ENCODE measurements around the gene FKBP6. TPM values are rescaled to one million over a fixed set of nuclear protein-coding genes. Genes with fewer than 3 reads are reported as not detected.
"Not testable (repeated sequence)": the region's sequence is repeated elsewhere in the genome, so short reads cannot be mapped to it uniquely, and the experiment has no call there.

Gene FKBP6
- total and polyA plus RNA-seq, 2 donors = not detected

DNA sequence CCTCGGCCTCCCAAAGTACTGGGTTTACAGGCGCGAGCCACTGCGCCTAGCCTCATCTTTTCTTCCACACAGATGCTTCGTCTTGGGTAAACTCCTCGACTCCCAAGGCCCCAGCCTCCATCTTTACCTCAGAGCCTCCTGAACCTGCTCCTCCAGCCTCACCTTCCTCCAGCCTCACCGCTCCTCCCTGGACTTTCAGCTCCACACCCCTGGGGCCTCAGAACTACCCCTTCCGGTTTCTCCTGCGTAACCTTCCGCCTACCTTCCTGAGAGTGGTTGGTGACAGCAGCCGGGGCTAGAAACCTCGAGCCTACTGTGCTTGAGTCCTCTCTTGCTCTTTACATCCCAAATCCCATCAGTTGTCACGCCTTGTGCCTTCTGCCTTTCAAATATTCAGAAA lies 45.8 kb downstream of the FKBP6 start:
- Histone ChIP-seq H3K4me1 (ENCODE audit: insufficient read depth) (no peaks in the 10 kb centered on the region), H3K4me3 (ENCODE audit: low read depth, low read length) (no peak overlapping the region), H3K36me3 (ENCODE audit: insufficient read depth) (no peaks in the 10 kb centered on the region), H3K27ac (ENCODE audit: low read depth) (no peak overlapping the region)
- no peak for DNase-seq (ENCODE audit: extremely low spot score)
- 85% methylated on average over 13 of the region's 13 CpGs for WGBS

DNA sequence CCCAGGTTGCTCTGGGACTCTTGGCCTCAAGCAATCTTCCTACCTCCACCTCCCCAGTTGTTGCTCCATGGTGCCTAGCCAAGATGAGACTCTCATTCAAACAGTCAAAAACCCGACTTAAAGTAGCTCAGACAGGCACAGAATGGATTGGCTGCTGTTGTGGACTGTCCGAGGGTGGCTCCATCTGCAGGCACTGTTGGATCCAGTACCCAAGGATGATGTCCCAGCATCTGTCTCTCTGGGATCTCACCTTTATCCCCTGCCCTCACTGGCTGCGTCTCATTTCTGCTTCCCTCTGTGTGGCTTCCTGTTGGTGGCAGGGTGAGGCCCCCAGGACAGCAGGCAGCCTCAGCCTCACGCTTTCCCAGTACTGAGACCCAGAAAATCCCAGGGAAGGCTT lies 48.3 kb downstream of the FKBP6 start:
- DNase-seq (ENCODE audit: extremely low spot score); H3K36me3 ChIP-seq (ENCODE audit: insufficient read depth); H3K4me1 ChIP-seq (ENCODE audit: insufficient read depth); H3K27ac ChIP-seq (ENCODE audit: low read depth); H3K4me3 ChIP-seq (ENCODE audit: low read depth, low read length): not testable (repeated sequence)
- 76% methylated on average over 4 of the region's 4 CpGs for WGBS

DNA sequence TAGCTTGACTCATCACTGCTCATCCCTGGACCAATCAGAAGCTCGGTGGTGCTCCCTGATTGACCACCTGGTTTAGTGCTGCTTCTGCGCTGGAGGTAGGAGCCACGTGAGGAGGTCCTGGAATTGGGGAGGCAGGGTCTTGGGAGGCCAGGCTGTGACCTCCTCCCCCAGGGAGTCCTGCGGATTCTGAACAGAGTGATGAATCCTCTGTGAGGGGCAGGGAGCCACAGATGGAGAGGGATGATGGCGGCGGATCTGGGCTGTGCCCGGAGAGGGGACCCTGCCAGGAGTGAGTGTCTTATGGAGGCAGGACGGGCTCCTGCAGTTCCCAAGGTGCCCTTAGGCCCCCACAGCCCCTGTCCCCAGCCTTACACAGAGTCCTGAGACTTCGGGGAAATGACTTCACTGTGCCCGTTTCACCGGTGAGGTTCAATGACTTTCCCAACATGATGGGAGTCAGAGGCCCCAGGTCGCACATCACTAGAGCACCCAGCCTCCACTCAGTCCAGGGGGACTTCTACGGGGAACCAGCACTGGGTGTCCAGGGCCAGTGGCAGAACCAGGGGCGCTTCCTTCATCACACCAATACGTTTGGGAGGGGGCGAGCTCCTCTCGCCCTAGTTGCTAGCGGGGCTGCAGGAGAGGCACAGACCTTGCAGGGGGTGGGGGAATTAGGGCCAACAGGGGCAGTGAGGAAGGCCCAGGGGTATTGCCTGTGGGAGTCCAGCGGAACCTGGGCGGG lies 48.9 kb downstream of the FKBP6 start:
- WGBS = 81% methylated on average over 20 of the region's 20 CpGs
- no peak overlapping the region for H3K4me3 ChIP-seq (ENCODE audit: low read depth, low read length)
- H3K36me3 ChIP-seq (ENCODE audit: insufficient read depth) = no peaks in the 10 kb centered on the region
- no peak for DNase-seq (ENCODE audit: extremely low spot score)
- H3K4me1 ChIP-seq (ENCODE audit: insufficient read depth) = no peaks in the 10 kb centered on the region
- no peak overlapping the region for H3K27ac ChIP-seq (ENCODE audit: low read depth)

DNA sequence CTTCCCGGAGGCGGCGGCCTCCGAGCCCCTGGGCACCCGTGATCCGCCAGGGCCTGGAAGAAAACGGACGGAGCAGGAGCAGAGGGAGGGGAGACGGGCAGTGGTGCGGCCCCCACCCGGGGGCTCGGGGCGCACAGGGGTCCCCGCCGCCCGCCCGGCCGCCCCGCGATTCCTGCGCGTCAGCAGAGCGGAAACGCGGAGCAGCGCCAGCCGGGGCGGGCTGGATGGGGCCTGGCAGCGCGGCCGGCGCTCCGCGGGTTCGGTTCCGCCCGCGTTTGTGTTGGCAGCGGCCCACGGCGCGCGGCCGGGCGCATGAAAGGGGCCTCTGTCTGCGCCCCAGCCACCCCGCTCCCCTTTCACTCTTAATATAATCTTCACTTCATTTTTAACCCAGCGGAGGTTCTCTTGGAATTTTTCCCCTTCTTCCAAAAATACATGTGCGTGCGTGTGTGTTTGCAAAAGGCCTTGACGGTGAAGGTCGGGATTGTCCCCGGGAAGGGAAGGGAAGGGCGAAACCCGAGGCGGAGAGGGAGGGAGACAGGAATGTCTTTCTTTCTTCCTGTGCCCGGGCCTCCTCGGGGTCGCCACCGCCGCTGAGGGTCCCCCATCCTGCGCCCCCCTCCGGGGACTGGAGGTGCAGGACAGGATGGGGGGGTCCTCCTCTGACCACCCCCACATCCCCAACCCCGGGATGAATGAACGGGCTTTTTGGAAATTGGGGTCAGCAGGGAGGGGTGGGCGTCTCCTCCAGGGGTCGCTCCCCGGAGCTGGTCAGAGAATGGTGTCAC lies 49.6 kb downstream of the FKBP6 start:
- not testable (repeated sequence) for H3K4me1 ChIP-seq (ENCODE audit: insufficient read depth); DNase-seq (ENCODE audit: extremely low spot score); H3K27ac ChIP-seq (ENCODE audit: low read depth); H3K36me3 ChIP-seq (ENCODE audit: insufficient read depth); H3K4me3 ChIP-seq (ENCODE audit: low read depth, low read length)
- 5% methylated on average over 65 of the region's 68 CpGs for WGBS

DNA sequence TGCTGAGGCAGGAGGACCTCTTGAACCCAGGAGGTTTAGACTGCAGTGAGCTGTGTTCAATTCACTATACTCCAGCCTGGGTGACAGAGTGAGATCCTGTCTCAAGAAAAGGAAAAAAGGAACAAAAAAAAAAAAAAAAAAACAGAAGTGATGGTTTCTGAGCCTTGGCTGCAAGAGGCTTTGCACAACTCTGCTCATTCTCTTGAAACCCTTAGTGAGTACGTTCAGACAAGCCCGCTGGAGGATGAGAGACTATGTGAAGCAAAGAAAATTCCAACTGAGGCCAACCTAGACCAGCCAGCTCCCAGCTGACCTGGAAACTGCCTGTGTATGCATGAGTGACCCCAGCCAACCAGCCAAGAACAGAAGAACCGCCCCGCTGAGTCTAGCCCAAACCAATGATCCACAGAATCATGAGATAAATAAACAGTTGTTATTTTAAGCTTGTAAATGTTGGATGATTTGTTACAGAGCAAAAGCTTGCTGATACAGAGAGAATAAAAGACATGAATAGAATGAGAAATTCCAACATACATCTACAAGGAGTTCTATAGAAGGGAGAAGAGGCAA lies 55.1 kb downstream of the FKBP6 start:
- 87% methylated on average over 4 of the region's 4 CpGs for WGBS
- H3K36me3 ChIP-seq (ENCODE audit: insufficient read depth) = no peaks in the 10 kb centered on the region
- no peaks in the 10 kb centered on the region for H3K4me1 ChIP-seq (ENCODE audit: insufficient read depth)
- H3K4me3 ChIP-seq (ENCODE audit: low read depth, low read length) = no peak overlapping the region
- H3K27ac ChIP-seq (ENCODE audit: low read depth) = no peak overlapping the region
- DNase-seq (ENCODE audit: extremely low spot score) = no peak

DNA sequence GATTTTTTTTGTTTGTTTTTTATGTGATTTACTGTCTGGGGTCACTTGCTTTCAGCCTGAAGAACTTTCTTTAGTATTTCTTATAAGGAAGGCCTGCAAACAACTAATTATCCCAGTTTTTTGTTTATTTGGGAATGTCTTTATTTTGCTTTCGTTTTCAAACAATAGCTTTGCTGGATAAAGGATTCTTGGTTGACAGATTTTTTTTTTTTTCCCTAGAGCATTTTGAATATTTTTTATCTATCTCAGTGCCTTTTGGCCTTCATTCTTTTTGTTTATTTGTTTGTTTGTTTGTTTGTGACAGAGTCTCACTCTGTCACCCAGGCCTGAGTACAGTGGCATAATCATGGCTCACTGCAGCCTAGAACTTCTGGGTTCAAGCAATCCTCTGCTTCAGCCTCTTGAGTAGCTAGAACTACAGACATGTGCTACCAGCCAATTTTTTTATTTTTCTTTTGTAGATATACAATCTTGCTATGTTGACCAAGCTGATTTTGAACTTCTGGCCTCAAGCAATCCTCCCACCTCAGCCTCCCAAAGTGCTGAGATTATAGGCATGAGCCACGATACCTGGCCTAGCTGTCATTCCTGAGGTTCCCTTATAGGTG lies 59.4 kb downstream of the FKBP6 start:
- Histone ChIP-seq H3K4me1 (ENCODE audit: insufficient read depth) (no peaks in the 10 kb centered on the region), H3K36me3 (ENCODE audit: insufficient read depth) (no peaks in the 10 kb centered on the region), H3K27ac (ENCODE audit: low read depth) (no peak overlapping the region), H3K4me3 (ENCODE audit: low read depth, low read length) (no peak overlapping the region)
- DNase-seq (ENCODE audit: extremely low spot score) = no peak
- WGBS = 66% methylated on average over 2 of the region's 2 CpGs

DNA sequence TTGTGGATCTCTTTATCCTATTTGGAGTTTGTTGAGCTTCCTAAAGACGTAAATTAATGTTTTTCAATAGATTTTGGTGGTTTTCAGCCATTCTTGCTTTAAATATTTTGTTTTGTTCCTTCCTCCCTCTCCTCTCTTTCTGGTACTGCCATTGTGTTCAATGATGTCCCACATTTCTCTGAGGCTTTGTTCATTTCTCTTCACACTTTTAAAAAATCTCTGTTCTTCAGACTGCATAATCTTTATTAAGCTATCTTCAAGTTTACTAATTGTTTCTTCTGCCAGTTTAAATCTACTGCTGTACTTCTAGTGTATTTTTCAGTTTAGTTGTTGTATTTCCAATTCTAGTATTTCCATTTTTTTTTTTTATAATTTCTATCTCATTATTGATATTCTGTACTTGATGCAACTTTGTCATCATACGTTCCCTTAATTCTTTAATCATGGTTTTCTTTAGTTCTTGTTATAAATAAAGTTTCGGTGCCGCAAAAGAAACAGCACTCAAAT lies 60.0 kb downstream of the FKBP6 start:
- H3K4me3 ChIP-seq (ENCODE audit: low read depth, low read length) = no peak overlapping the region
- no peak for DNase-seq (ENCODE audit: extremely low spot score)
- H3K36me3 ChIP-seq (ENCODE audit: insufficient read depth) = no peaks in the 10 kb centered on the region
- WGBS = 91% methylated on average over 4 of the region's 4 CpGs
- no peak overlapping the region for H3K27ac ChIP-seq (ENCODE audit: low read depth)
- no peaks in the 10 kb centered on the region for H3K4me1 ChIP-seq (ENCODE audit: insufficient read depth)

DNA sequence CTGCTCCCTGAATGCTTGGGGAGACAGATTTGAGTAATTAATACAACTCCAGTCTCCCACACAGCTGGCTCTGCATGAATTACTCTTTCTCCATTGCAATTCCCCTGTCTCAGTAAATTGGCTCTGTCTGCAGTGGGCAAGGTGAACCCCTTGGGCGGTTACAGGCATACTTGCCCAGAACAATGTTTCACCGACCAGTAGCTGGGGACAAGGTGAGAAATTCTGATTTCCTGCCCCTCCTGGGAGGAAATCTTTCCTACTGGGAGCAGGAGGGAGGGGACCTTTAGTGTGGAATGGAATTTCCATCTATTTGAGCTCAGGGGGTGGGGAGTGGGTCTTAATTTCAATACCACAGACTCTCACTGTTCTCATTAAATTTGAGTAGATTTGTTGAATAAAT lies 63.4 kb downstream of the FKBP6 start:
- no peaks in the 10 kb centered on the region for H3K36me3 ChIP-seq (ENCODE audit: insufficient read depth)
- WGBS = 45% methylated on average over 2 of the region's 2 CpGs

DNA sequence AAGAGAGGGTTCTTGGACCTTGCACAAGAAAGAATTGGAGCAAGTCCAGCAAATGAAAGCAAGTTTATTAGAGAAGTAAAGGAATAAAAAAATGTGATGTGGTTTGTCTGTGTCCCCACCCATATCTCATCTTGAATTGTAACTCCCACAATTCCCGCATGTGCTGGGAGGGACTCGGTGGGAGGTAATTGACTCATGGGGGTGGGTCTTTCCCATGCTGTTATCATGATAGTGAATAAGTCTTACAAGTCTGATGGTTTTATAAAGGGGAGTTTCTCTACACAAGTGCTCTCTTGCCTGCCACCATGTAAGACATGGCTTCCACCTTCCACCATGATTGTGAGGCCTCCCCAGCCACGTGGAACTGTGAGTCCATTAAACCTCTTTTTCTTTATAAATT lies 66.5 kb downstream of the FKBP6 start:
- no peak overlapping the region for H3K4me3 ChIP-seq (ENCODE audit: low read depth, low read length)
- H3K36me3 ChIP-seq (ENCODE audit: insufficient read depth) = no peaks in the 10 kb centered on the region
- H3K4me1 ChIP-seq (ENCODE audit: insufficient read depth) = no peaks in the 10 kb centered on the region
- H3K27ac ChIP-seq (ENCODE audit: low read depth) = no peak overlapping the region
- DNase-seq (ENCODE audit: extremely low spot score) = no peak
- 48% methylated on average over 3 of the region's 3 CpGs for WGBS

More for the DNA sequence above, 63.4 kb downstream of the FKBP6 start:
- Histone ChIP-seq H3K4me3 (ENCODE audit: low read depth, low read length) (no peak overlapping the region), H3K4me1 (ENCODE audit: insufficient read depth) (no peaks in the 10 kb centered on the region), H3K27ac (ENCODE audit: low read depth) (no peak overlapping the region)
- no peak for DNase-seq (ENCODE audit: extremely low spot score)

DNA sequence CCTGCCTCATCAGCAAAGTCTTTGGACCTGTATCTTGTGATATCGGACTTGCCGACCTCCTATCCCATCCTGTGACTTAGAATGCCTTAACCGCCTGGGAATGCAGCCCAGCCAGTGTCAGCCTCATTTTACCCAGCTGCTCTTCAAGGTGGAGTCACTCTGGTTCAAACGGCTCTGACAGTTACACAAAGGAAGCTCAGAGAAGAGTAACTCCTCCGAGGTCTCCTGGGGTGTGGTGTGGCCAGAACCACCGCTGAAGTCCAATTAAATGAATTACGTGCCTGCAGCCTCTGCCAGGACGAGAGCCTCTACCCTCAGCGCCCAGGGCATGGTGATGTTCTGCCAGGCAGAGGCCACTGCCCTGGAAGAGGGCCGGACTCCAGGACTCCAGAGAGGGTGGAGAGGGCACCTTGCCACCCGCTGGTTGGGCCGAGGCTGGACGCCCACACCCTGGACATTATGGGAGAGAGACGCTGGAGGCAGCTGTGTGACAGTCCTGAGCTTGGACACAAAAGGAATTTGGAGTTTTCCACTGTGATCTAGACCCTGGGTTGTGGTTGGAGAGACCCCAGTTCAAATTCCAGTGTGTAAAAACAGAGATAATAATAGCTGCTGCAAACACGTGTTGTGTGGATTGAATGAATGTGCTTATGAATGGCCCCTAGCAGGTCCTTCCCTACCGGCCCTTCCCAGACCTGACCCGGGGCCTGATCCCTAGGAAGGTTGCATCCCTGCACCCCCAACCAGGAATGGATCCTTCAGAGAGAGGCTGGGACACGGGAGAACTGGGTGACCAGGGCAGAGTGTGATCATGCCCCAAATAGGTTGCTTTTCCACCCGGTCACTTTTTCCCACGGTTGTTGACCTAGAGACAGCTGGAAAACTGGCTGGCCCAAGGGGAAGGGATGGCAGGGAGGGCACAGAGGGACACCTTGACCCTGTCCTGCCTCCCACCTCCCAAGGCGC lies 67.9 kb downstream of the FKBP6 start:
- 76% methylated on average over 21 of the region's 21 CpGs for WGBS
- Histone ChIP-seq H3K36me3 (ENCODE audit: insufficient read depth) (no peaks in the 10 kb centered on the region), H3K27ac (ENCODE audit: low read depth) (no peak overlapping the region), H3K4me3 (ENCODE audit: low read depth, low read length) (no peak overlapping the region), H3K4me1 (ENCODE audit: insufficient read depth) (no peaks in the 10 kb centered on the region)
- DNase-seq (ENCODE audit: extremely low spot score) = no peak

DNA sequence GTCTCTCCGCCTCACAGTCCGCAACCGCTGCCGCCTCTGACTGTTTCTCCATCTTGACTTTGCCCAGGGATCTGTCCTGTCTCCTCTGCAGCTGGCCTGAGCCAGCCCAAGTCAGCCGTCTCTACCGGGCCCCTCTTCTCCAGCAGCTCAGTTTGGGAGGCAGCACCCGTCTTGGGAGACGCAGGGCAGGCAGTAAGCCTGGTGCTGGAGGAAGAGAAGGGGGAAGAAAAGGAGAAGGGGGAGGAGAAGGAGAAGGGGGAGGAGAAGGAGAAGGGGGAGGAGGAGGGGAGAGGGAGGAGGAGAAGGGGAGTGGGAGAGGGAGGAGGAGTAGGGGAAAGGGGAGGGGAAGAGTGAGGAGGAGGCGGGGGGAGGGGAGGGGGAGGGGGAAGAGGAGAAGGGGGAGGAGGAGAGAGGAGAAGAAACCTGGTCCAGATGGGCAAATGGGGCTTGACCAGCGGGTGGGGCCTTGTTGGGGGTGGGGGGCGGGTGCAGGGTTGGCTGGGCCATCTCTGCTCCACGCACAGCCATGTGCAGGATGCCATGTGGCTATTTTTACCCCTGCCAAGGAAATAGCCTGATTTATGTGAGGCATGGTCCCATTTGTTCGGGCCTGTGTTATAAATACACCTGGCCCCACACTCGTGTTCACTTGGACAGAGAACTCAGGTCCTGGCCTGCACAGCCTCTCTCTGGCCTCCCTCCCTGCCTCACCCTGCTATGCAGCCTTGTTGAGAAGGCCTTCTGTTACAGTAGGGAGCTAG lies 69.7 kb downstream of the FKBP6 start:
- no peak for DNase-seq (ENCODE audit: extremely low spot score)
- Histone ChIP-seq H3K4me1 (ENCODE audit: insufficient read depth) (no peaks in the 10 kb centered on the region), H3K4me3 (ENCODE audit: low read depth, low read length) (no peak overlapping the region), H3K27ac (ENCODE audit: low read depth) (no peak overlapping the region), H3K36me3 (ENCODE audit: insufficient read depth) (no peaks in the 10 kb centered on the region)
- WGBS = 22% methylated on average over 14 of the region's 14 CpGs
